HepG2 (cell line): ENCODE measurements around the gene ESYT1. TPM values are rescaled to one million over a fixed set of nuclear protein-coding genes. Genes with fewer than 3 reads are reported as not detected.

Experiments
- CBX2 ChIP-seq, 2 experiments: fragments of 200-600 bp in 1 of 2; sonication (generic); formaldehyde crosslinking in 1 of 2; IDR thresholded peaks; 2 replicates each; pipeline versions ENCODE4 v1.7.0 to v1.8.1; 2018 to 2022; ENCODE audit warnings: low read depth in 2 of 2, low read length in 1 of 2, mild to moderate bottlenecking in 1 of 2, missing genetic modification reagents in 1 of 2
- GMEB2 ChIP-seq: IDR thresholded peaks from 2 replicates; pipeline ENCODE4 v1.6.1; 2016; ENCODE audit warnings: missing biosample characterization, missing genetic modification reagents, low read depth
- GPBP1L1 ChIP-seq: sonication (generic); formaldehyde crosslinking; IDR thresholded peaks from 2 replicates; pipeline ENCODE4 v1.5.0; 2020; ENCODE audit warnings: mild to moderate bottlenecking, missing genetic modification reagents
- MIER2 ChIP-seq: IDR thresholded peaks from 2 replicates; pipeline ENCODE4 v1.6.1; 2016; ENCODE audit warnings: missing biosample characterization, missing genetic modification reagents
- REPIN1 ChIP-seq: sonication (generic); formaldehyde crosslinking; IDR thresholded peaks from 2 replicates; pipeline ENCODE4 v1.8.0; 2022; ENCODE audit warnings: missing genetic modification reagents, low read depth, mild to moderate bottlenecking, borderline replicate concordance
- SRSF1 ChIP-seq: fragments of 200-400 bp; formaldehyde crosslinking; optimal IDR thresholded peaks from 2 replicates; pipeline ENCODE3; 2017; ENCODE audit warnings: mild to moderate bottlenecking, low read depth, low read length, moderate library complexity
- ZFX ChIP-seq: sonication (generic); formaldehyde crosslinking; IDR thresholded peaks from 2 replicates; pipeline ENCODE4 v1.4.0; 2020; ENCODE audit warnings: mild to moderate bottlenecking, low read depth, missing genetic modification reagents, moderate library complexity
- ZNF512B ChIP-seq: sonication (generic); formaldehyde crosslinking; IDR thresholded peaks from 2 replicates; pipeline ENCODE4 v1.5.1; 2020; ENCODE audit warnings: missing genetic modification reagents, mild to moderate bottlenecking, borderline replicate concordance
- ZNF652 ChIP-seq: IDR thresholded peaks from 2 replicates; pipeline ENCODE4 v1.6.1; 2016; ENCODE audit warnings: low read depth, borderline replicate concordance
- ZNF674 ChIP-seq: sonication (generic); formaldehyde crosslinking; IDR thresholded peaks from 2 replicates; pipeline ENCODE4 v1.5.0; 2020; ENCODE audit warnings: low read depth, mild to moderate bottlenecking, missing genetic modification reagents
- ZNF740 ChIP-seq: sonication (generic); formaldehyde crosslinking; IDR thresholded peaks from 2 replicates; pipeline ENCODE4 v1.4.0; 2020; ENCODE audit warnings: missing genetic modification reagents
- ZNF83 ChIP-seq: sonication (generic); formaldehyde crosslinking; IDR thresholded peaks from 2 replicates; pipeline ENCODE4 v1.4.0; 2020; ENCODE audit warnings: missing genetic modification reagents, mild to moderate bottlenecking, borderline replicate concordance
- ZSCAN25 ChIP-seq: sonication (generic); formaldehyde crosslinking; IDR thresholded peaks from 2 replicates; pipeline ENCODE4 v1.8.0; 2022; ENCODE audit warnings: mild to moderate bottlenecking, missing genetic modification reagents
- polyA plus RNA-seq, 8 experiments: library from polyadenylated mRNA; depleted of rRNA in 3 of 8; stranded (reverse) in 7 of 8; unstranded in 1 of 8; fragments of >200 nt; fragmentation: Illumina TruSeq in 4 of 8; extraction: Trizol in 4 of 8; gene quantifications; 2 replicates each; pipeline versions ENCODE4 v1.2.1 to v1.2.3, GENCODE V29; 2011 to 2016; ENCODE audit warnings: low read depth in 4 of 8, missing spikeins in 1 of 8, mixed read lengths in 1 of 8; ENCODE audit not compliant: insufficient read depth in 1 of 8
- total RNA-seq, 5 experiments: library from RNA; depleted of rRNA; stranded (reverse); fragments of >200 nt; fragmentation: Illumina TruSeq; extraction: Trizol; gene quantifications; 2 replicates each; pipeline ENCODE4 v1.2.3, GENCODE V29; 2016; ENCODE audit warnings: low read depth in 1 of 5
- TF ChIP-seq, protein P1 (sequence below): sonication (generic); formaldehyde crosslinking; IDR thresholded peaks from 2 replicates; pipeline ENCODE4 v1.4.0; 2020; ENCODE audit warnings: mild to moderate bottlenecking, missing genetic modification reagents
- TF ChIP-seq, protein P2 (sequence below): sonication (generic); IDR thresholded peaks from 2 replicates; pipeline ENCODE4 v1.6.1; 2016; ENCODE audit warnings: low read depth, borderline replicate concordance
- TF ChIP-seq, protein P3 (sequence below): sonication (generic); formaldehyde crosslinking; IDR thresholded peaks from 2 replicates; pipeline ENCODE4 v1.4.0; 2020; ENCODE audit warnings: missing genetic modification reagents, borderline replicate concordance

Gene ESYT1
- total and polyA plus RNA-seq, 2 of the 13 experiments (the other 11 are each of a cell fraction or from before 2014, with no cell fraction given), result 66.9 to 71.0 TPM

DNA sequence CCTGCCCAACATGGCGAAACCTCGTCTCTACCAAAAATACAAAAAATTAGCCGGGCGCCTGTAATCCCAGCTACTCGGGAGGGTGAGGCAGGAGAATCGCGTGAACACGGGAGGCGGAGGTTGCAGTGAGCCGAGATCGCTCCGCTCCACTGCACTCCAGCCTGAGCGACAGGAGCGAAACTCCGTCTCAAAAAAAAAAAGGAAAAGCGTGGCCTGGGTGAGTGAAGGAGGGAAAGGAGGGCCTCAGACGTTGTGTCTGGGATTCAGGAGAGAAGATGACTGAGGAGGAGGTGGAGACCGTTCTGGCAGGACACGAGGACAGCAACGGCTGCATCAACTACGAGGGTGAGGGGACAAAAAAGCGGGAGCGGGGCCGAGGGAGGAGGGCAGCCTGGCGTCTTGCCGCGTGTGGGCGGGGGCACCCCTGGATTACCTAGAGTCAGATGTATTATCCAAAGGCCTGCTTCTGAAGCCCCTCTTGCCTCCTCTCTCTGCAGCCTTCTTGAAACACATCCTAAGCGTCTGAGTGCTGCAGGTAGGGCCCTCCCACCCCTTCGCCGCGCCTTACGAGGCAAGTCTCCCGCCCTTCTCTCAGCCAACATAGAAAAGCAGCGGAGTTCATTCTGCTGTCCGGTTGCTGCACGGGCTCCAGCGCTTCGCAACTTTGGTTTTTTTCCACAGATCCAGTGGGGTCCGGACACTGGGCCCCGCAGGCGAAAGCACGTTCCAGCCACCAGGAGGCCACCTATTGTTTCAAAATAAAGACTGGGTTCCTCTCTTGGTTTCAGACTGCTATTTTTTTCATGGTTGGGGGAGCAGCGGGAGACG, 29.3 kb downstream of the ESYT1 start (continued):
- peak; percentile 41; the same call in 1 of the 2 replicates for TF ChIP-seq ZNF652 (CRISPR knock-in tag)
- no peak for TF ChIP-seq GMEB2
- no peak for TF ChIP-seq ZSCAN25 (CRISPR knock-in tag)
- no peak for TF ChIP-seq GPBP1L1 (CRISPR knock-in tag)
- no peak for TF ChIP-seq ZNF674
- no peak for TF ChIP-seq SRSF1
- no peak for TF ChIP-seq ZNF512B (CRISPR knock-in tag)
- TF ChIP-seq, protein P1, sequence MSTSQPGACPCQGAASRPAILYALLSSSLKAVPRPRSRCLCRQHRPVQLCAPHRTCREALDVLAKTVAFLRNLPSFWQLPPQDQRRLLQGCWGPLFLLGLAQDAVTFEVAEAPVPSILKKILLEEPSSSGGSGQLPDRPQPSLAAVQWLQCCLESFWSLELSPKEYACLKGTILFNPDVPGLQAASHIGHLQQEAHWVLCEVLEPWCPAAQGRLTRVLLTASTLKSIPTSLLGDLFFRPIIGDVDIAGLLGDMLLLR (CRISPR knock-in tag), result peak; percentile 42; the same call in 1 of the 2 replicates
- TF ChIP-seq ZNF83 (CRISPR knock-in tag), result no peak
- TF ChIP-seq ZNF740 (CRISPR knock-in tag), result peak; percentile 94
- no peak for TF ChIP-seq REPIN1 (CRISPR knock-in tag)
- TF ChIP-seq ZFX (CRISPR knock-in tag), result peak; percentile 51; the same call in 1 of the 2 replicates
- TF ChIP-seq, protein P2, sequence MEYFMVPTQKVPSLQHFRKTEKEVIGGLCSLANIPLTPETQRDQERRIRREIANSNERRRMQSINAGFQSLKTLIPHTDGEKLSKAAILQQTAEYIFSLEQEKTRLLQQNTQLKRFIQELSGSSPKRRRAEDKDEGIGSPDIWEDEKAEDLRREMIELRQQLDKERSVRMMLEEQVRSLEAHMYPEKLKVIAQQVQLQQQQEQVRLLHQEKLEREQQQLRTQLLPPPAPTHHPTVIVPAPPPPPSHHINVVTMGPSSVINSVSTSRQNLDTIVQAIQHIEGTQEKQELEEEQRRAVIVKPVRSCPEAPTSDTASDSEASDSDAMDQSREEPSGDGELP, result no peak
- TF ChIP-seq MIER2 (CRISPR knock-in tag), result no peak
- TF ChIP-seq CBX2 (IDR thresholded peaks at IDR 0.05; ENCODE audit: low read depth, low read length), result no peak
- TF ChIP-seq CBX2 (CRISPR knock-in tag; IDR thresholded peaks at IDR 0.05; ENCODE audit: low read depth), result no peak
- TF ChIP-seq, protein P3, sequence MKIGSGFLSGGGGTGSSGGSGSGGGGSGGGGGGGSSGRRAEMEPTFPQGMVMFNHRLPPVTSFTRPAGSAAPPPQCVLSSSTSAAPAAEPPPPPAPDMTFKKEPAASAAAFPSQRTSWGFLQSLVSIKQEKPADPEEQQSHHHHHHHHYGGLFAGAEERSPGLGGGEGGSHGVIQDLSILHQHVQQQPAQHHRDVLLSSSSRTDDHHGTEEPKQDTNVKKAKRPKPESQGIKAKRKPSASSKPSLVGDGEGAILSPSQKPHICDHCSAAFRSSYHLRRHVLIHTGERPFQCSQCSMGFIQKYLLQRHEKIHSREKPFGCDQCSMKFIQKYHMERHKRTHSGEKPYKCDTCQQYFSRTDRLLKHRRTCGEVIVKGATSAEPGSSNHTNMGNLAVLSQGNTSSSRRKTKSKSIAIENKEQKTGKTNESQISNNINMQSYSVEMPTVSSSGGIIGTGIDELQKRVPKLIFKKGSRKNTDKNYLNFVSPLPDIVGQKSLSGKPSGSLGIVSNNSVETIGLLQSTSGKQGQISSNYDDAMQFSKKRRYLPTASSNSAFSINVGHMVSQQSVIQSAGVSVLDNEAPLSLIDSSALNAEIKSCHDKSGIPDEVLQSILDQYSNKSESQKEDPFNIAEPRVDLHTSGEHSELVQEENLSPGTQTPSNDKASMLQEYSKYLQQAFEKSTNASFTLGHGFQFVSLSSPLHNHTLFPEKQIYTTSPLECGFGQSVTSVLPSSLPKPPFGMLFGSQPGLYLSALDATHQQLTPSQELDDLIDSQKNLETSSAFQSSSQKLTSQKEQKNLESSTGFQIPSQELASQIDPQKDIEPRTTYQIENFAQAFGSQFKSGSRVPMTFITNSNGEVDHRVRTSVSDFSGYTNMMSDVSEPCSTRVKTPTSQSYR (CRISPR knock-in tag), result peak; percentile 36; the same call in 1 of the 2 replicates
